GM10847 (cell line): Measurements from ENCODE around the gene PTCHD1.

Experiments
- POLR2A ChIP-seq: IDR thresholded peaks from 2 replicates; pipeline ENCODE4 v1.6.1; 2011; ENCODE audit not compliant: insufficient read length; ENCODE audit errors: extremely low read depth

Gene PTCHD1

DNA sequence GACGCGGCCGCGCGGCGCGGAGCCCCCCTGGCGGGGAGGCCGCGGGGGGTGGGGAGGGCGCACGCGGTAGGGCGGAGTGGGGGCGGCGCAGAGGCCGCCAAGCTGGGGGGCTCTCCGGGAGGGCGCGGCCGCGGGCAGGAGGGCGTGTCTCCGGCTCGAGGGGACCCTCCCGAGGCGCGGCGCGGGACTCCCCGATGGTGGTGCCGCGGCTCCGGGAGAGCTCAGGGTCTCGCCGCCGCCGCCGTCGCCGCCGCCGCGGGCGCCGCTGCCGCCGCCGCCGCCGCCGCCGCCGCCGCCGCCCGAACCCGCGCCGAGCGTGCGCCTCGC lies 165 bp upstream of the PTCHD1 start:
- no peak for TF ChIP-seq POLR2A

GRCh38 chrX:23338334-23338733 lies 3.7 kb downstream of the PTCHD1 start:
- no peak for TF ChIP-seq POLR2A

- no peak for TF ChIP-seq POLR2A
Measured at GRCh38 chrX:23341452-23341851, 6.8 kb downstream of the PTCHD1 start.

- no peak for TF ChIP-seq POLR2A
Measured at GRCh38 chrX:23344238-23344903, 9.7 kb downstream of the PTCHD1 start.

DNA sequence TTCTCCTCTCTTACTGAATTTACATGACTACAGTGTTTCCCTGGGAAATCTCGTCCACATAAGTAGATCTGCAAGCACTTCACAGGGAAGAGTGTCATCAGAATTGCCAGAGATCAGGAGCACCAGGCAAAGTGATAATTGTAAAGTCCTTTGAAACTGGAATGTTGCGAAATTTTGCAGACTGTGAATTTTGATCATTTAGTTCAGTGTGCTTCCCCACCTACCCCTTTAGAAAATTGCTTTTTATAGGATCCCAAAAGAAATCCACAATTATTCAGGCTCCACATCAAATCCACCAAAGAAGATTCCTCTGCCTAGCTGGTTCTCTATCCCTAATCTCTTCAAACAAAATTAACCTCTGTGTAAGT lies 10.2 kb downstream of the PTCHD1 start:
- TF ChIP-seq POLR2A = no peak

DNA sequence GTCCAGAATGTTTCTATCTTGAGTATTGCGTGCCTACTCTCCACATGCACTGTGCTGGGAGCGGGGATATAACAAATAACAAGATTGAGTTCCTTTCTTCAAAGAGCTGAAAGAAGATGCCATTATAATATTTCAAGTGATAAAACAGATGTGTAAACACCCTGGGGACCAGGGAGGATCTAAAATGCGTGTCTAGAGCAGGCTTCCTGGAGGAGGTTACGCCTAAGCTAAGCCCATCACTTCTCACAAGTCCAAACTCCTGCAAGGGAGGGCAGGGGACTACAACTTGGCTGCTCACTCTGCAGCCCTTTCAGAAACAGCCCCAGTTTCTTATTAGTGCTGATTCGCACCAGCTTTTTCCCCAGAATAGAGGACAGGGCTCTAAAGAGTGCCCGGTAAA lies 21.5 kb downstream of the PTCHD1 start:
- no peak for TF ChIP-seq POLR2A

DNA sequence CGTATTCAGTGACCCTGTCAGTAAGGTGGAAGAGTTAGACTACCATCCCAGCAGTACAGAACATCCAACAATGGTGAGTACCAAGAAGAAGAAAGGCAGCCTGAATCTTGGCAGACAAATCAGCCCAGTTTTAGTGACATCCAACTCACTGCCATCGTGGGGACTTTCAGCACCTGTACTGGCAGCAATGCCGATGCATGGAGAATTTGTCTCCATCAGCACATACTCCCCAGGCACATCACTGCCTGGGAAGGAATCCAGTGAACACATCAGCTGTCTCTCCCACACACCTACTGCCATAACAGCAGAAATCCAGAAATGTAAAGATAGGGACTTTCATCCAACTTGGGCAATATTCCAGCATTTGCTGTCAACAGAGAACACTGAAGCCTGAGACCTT lies 29.8 kb downstream of the PTCHD1 start:
- no peak for TF ChIP-seq POLR2A

- TF ChIP-seq POLR2A = no peak
Measured at GRCh38 chrX:23365541-23365940, 30.9 kb downstream of the PTCHD1 start.

- no peak for TF ChIP-seq POLR2A
Measured at GRCh38 chrX:23366914-23367313, 32.3 kb downstream of the PTCHD1 start.

DNA sequence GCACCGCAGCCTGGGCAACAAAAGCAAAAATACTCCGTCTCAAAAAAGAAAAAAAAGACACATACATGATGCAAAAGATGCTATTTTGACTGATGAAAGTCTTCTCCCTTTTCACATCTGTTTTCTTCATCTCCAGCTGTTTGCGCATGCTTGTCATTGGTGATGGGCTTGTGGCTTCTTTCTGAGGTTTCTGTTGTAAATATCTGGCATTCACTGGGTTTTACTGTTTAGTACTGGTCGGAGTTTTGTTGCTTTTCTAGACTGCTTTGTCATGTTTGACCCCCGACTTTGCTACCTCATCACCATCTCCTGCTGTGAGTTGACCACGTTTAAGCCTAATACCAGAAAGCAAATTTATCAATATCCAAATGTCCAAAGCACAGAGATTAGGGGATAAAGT lies 34.4 kb downstream of the PTCHD1 start:
- TF ChIP-seq POLR2A = no peak

- TF ChIP-seq POLR2A = no peak
Measured at GRCh38 chrX:23372220-23372902, 37.7 kb downstream of the PTCHD1 start.

DNA sequence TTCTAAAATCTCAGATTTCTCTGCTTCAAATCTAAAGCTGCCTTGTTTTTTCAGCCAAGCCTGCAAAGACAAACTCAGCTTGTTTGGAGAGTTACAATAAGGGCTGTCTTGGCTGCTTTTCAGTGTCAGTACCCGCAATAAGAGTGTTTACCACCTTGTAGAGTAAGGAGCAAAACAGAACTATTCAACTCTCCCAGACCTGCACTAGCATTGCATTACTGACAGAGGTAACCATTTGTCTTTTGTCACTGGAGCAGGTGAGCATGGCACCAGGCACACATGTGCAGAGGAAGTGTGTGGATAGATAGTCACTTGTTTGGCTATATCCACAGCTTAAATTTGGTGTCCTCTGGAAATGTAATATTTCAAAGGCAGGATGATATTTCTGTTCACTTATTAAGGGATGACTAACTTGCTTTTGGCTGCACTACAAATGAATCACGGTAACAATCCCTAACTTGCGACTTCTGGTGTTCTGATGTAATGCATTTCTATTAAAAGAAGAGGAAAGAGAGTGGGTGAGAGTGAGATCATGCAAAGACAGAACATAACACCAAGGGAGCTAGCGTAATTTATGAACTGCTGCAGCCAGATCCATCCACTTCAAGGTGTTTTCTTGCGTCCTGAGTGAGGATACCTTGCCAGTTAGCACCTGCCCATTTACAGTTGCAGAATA lies 38.6 kb downstream of the PTCHD1 start:
- no peak for TF ChIP-seq POLR2A

- TF ChIP-seq POLR2A = no peak
Measured at GRCh38 chrX:23374291-23374690, 39.6 kb downstream of the PTCHD1 start.

DNA sequence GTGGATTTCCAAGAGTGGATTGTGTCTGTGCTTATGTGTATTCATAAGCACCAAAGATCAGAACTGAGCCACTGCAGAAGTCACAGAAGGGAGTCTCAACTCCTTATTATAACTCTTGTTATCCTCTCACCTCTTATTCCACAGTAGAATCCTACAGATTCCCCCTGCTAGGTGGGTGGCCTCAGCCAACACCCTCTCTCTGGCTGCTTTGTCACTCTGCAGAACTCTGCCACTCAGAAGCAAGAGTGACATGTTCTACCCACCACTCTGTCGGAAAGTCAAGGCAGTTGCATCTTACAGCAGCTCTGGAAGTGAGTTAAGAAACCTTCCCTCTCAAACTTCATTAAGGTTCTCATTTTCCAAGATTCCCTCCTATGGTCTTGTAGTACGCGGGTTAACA lies 41.9 kb downstream of the PTCHD1 start:
- no peak for TF ChIP-seq POLR2A

- no peak for TF ChIP-seq POLR2A
Measured at GRCh38 chrX:23380581-23380980, 45.9 kb downstream of the PTCHD1 start.
